IMR-90 (cell line): Measurements from ENCODE around the gene PILRA. TPM values are rescaled to one million over a fixed set of nuclear protein-coding genes. Genes with fewer than 3 reads are reported as not detected.

Experiments
- ATAC-seq: fragments of 200-7000 bp; cut with Tn5 transposase; 2 replicates; pipeline ENCODE4 v1.9.1; 2020; ENCODE audit warnings: low read depth, mild to moderate bottlenecking, moderate library complexity
- BruUV-seq: library from RNA; stranded (reverse); fragments of 400-500 nt; replicated peaks from 2 replicates; lab custom pipeline; 2021; lab: Mats Ljungman, UMichigan
- CTCF ChIA-PET: fragments of 300-600 bp; formaldehyde crosslinking; extraction: SDS; loops from one replicate; lab custom pipeline; 2021; ENCODE audit warnings: antibody characterized with exemption; lab: Yijun Ruan, JAX
- POLR2A ChIA-PET: fragments of 300-600 bp; sonication (Branson Sonifier 250); formaldehyde crosslinking; loops from one replicate; lab custom pipeline; 2022; ENCODE audit warnings: antibody characterized with exemption; ENCODE audit not compliant: unreplicated experiment; lab: Charles Lee
- DNase-seq: peaks from one replicate; pipeline ENCODE4 v3.0.0; 2013
- H2AFZ ChIP-seq: replicated peaks from 2 replicates; pipeline ENCODE3; 2013; ENCODE audit warnings: low read length, mild to moderate bottlenecking; ENCODE audit not compliant: poor library complexity
- H2AK5ac ChIP-seq: 2 replicates; pipeline ENCODE4 v1.6.1; 2013; ENCODE audit warnings: low read depth, low read length, inconsistent platforms
- H2AK9ac ChIP-seq: replicated peaks from 2 replicates; pipeline ENCODE3; 2013; ENCODE audit warnings: mild to moderate bottlenecking, low read depth, low read length, moderate library complexity; ENCODE audit not compliant: poor library complexity
- H2BK120ac ChIP-seq: 2 replicates; pipeline ENCODE4 v1.6.1; 2013; ENCODE audit warnings: low read depth, low read length, inconsistent platforms
- H2BK15ac ChIP-seq: 3 replicates; pipeline ENCODE4 v1.6.1; 2013; ENCODE audit warnings: low read depth, low read length, inconsistent platforms
- H2BK20ac ChIP-seq: 2 replicates; pipeline ENCODE4 v1.6.1; 2013; ENCODE audit warnings: low read depth, mild to moderate bottlenecking, inconsistent platforms, low read length, moderate library complexity
- H2BK5ac ChIP-seq: 2 replicates; pipeline ENCODE4 v1.6.1; 2013; ENCODE audit warnings: mild to moderate bottlenecking, low read depth, low read length, inconsistent platforms; ENCODE audit not compliant: poor library complexity, severe bottlenecking
- H3K14ac ChIP-seq: replicated peaks from 2 replicates; pipeline ENCODE4 v1.6.1; 2013; ENCODE audit warnings: low read depth, low read length, inconsistent platforms
- H3K18ac ChIP-seq: 2 replicates; pipeline ENCODE4 v1.6.1; 2013; ENCODE audit warnings: low read depth, low read length, control low read depth
- H3K23ac ChIP-seq: 2 replicates; pipeline ENCODE4 v1.6.1; 2013; ENCODE audit warnings: low read depth, low read length, inconsistent platforms
- H3K27ac ChIP-seq: 2 replicates; pipeline ENCODE4 v1.5.1; 2013; ENCODE audit warnings: mild to moderate bottlenecking, control low read depth, low read length; ENCODE audit not compliant: insufficient read depth
- H3K27me3 ChIP-seq: 2 replicates; pipeline ENCODE4 v1.6.1; 2013; ENCODE audit warnings: low read length; ENCODE audit not compliant: control insufficient read depth, insufficient read depth
- H3K36me3 ChIP-seq: 2 replicates; pipeline ENCODE4 v1.6.1; 2013; ENCODE audit warnings: low read length, mixed read lengths; ENCODE audit not compliant: control insufficient read depth, insufficient read depth
- H3K4ac ChIP-seq: 2 replicates; pipeline ENCODE4 v1.6.1; 2013; ENCODE audit warnings: low read depth, low read length, inconsistent platforms
- H3K4me1 ChIP-seq: 2 replicates; pipeline ENCODE4 v1.6.1; 2013; ENCODE audit warnings: low read length, mixed read lengths; ENCODE audit not compliant: control insufficient read depth, insufficient read depth
- H3K4me2 ChIP-seq: 2 replicates; pipeline ENCODE4 v1.6.1; 2013; ENCODE audit warnings: low read depth, mild to moderate bottlenecking, control low read depth, low read length, moderate library complexity
- H3K4me3 ChIP-seq: 2 replicates; pipeline ENCODE4 v1.5.1; 2013; ENCODE audit warnings: low read depth, mild to moderate bottlenecking, control low read depth, low read length, moderate library complexity; ENCODE audit not compliant: insufficient read depth
- H3K56ac ChIP-seq: 2 replicates; pipeline ENCODE4 v1.6.1; 2013; ENCODE audit warnings: low read length, inconsistent platforms; ENCODE audit not compliant: insufficient read depth; ENCODE audit errors: extremely low read depth
- H3K79me1 ChIP-seq, 2 experiments: 2 replicates each; pipeline ENCODE4 v1.6.1; 2013; ENCODE audit warnings: low read length in 2 of 2, inconsistent platforms in 1 of 2, low read depth in 1 of 2
- H3K9ac ChIP-seq: 2 replicates; pipeline ENCODE4 v1.6.1; 2013; ENCODE audit warnings: low read depth, low read length, control low read depth
- H3K9me1 ChIP-seq: 2 replicates; pipeline ENCODE4 v1.6.1; 2013; ENCODE audit warnings: low read length, inconsistent platforms; ENCODE audit not compliant: insufficient read depth
- H3K9me3 ChIP-seq: 2 replicates; pipeline ENCODE4 v1.6.1; 2013; ENCODE audit warnings: low read length; ENCODE audit not compliant: control insufficient read depth, insufficient read depth
- H4K20me1 ChIP-seq: 2 replicates; pipeline ENCODE4 v1.6.1; 2013; ENCODE audit warnings: low read length, inconsistent platforms; ENCODE audit not compliant: insufficient read depth
- H4K5ac ChIP-seq: 2 replicates; pipeline ENCODE4 v1.6.1; 2013; ENCODE audit warnings: mild to moderate bottlenecking, low read depth, low read length, control low read depth
- H4K8ac ChIP-seq, 2 experiments: 2 replicates each; pipeline ENCODE4 v1.6.1; 2013; ENCODE audit warnings: low read depth in 2 of 2, low read length in 2 of 2, control low read depth in 1 of 2, inconsistent platforms in 1 of 2
- H4K91ac ChIP-seq: 2 replicates; pipeline ENCODE4 v1.6.1; 2013; ENCODE audit warnings: low read depth, low read length, inconsistent platforms; ENCODE audit not compliant: insufficient read depth
- CEBPB ChIP-seq: IDR thresholded peaks from 2 replicates; pipeline ENCODE4 v1.6.1; 2012; ENCODE audit warnings: low read depth, low read length, improper control_type of control experiment
- CHD1 ChIP-seq: IDR thresholded peaks from 2 replicates; pipeline ENCODE4 v1.6.1; 2012; ENCODE audit warnings: low read depth, low read length, improper control_type of control experiment
- CTCF ChIP-seq: conservative IDR thresholded peaks from 2 replicates; pipeline ENCODE4 v1.5.1; 2012; ENCODE audit warnings: mild to moderate bottlenecking, low read depth, low read length, improper control_type of control experiment
- FOS ChIP-seq: fragments of 150-350 bp; IDR thresholded peaks from 2 replicates; pipeline ENCODE4 v1.6.1; 2016; ENCODE audit warnings: low read depth, low read length
- MAFK ChIP-seq: IDR thresholded peaks from 2 replicates; pipeline ENCODE4 v1.6.1; 2012; ENCODE audit warnings: low read depth, low read length, improper control_type of control experiment
- MAZ ChIP-seq: IDR thresholded peaks from 2 replicates; pipeline ENCODE4 v1.6.1; 2012; ENCODE audit warnings: low read depth, mild to moderate bottlenecking, low read length, improper control_type of control experiment, moderate library complexity, borderline replicate concordance
- MXI1 ChIP-seq: IDR thresholded peaks from 2 replicates; pipeline ENCODE4 v1.6.1; 2012; ENCODE audit warnings: low read depth, mild to moderate bottlenecking, low read length, moderate library complexity, borderline replicate concordance
- NFE2L2 ChIP-seq: fragments of 150-350 bp; IDR thresholded peaks from 2 replicates; pipeline ENCODE4 v1.6.1; 2016; ENCODE audit warnings: low read depth, mild to moderate bottlenecking, low read length
- POLR2A ChIP-seq: IDR thresholded peaks from 2 replicates; pipeline ENCODE4 v1.6.1; 2012; ENCODE audit warnings: mild to moderate bottlenecking, low read depth, low read length
- RAD21 ChIP-seq: IDR thresholded peaks from 2 replicates; pipeline ENCODE4 v1.6.1; 2012; ENCODE audit warnings: low read length, improper control_type of control experiment
- RCOR1 ChIP-seq: IDR thresholded peaks from 2 replicates; pipeline ENCODE4 v1.6.1; 2012; ENCODE audit warnings: mild to moderate bottlenecking, low read length, improper control_type of control experiment; ENCODE audit not compliant: insufficient replicate concordance
- RFX5 ChIP-seq: IDR thresholded peaks from 2 replicates; pipeline ENCODE4 v1.8.0; 2012; ENCODE audit warnings: low read depth, mild to moderate bottlenecking, low read length, moderate library complexity
- SMC3 ChIP-seq: fragments of 150-350 bp; IDR thresholded peaks from 2 replicates; pipeline ENCODE4 v1.6.1; 2016; ENCODE audit warnings: low read depth, mild to moderate bottlenecking, antibody characterized with exemption, low read length, moderate library complexity
- WGBS, 2 experiments: methylation state at CpG; one replicate each; pipeline versions ENCODE4 v1.1.5 to v1.1.7; 2013; ENCODE audit warnings: missing lambda C conversion rate in 2 of 2; ENCODE audit not compliant: insufficient read length in 1 of 2; ENCODE audit errors: extremely low coverage in 2 of 2; 5-methylcytosine and 5-hydroxymethylcytosine counted together
- dilution Hi-C: fragments of 300-500 bp; cut with HindIII; formaldehyde crosslinking; loops from one replicate; pipeline ENCODE4 v1.14.3; 2018; ENCODE audit warnings: low sequenced_read_pairs; ENCODE audit not compliant: unreplicated experiment
- in situ Hi-C: fragments of 300-500 bp; cut with MboI; formaldehyde crosslinking; loops from 3 replicates; pipeline ENCODE4 v1.14.3; 2019; ENCODE audit warnings: low sequenced_read_pairs, inconsistent platforms, mixed read lengths
- intact Hi-C: fragments of 100-400 bp; cut with micrococcal nuclease; formaldehyde crosslinking; loops from 2 replicates; pipeline ENCODE4 v1.10.0; 2022
- polyA plus RNA-seq, 3 experiments: library from polyadenylated mRNA; depleted of rRNA; stranded (reverse); fragments of >200 nt; gene quantifications; 2 replicates each; pipeline ENCODE4 v1.2.3, GENCODE V29; 2012; ENCODE audit warnings: low replicate concordance in 1 of 3
- total RNA-seq: library from RNA; depleted of rRNA; stranded (reverse); fragments of >200 nt; gene quantifications from 2 replicates; pipeline ENCODE4 v1.2.3, GENCODE V29; 2012
- TF ChIP-seq, protein P1 (sequence below): fragments of 150-350 bp; IDR thresholded peaks from 2 replicates; pipeline ENCODE4 v1.6.1; 2017; ENCODE audit warnings: mild to moderate bottlenecking, antibody characterized with exemption, low read length, low read depth

PILRA gene
- total and polyA plus RNA-seq, 2 of the 4 experiments (the other 2 are of a cell fraction), result 0.56 TPM; not detected in 1

DNA sequence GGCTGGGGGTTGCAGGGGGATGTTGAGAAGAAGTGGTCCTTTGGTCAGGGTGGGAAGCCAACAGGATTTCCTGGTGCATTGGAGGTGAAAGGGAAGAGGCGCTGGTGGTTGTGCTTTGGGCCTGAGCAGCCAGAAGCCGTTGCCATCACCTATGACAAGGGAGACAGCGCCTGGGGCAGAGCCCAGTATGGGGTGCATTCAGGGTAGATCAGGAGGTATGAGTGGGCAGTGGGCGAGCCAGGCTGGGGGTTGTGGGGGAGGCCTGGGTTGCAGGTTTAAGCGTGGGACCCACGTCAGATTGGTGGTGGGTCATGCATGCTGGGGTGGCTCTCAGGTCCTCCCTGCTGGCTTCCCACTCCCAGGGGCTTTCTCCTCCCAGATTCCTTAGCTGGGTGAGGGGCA is 21.6 kb upstream of the PILRA start:
- 100% methylated on average over 1 of the region's 6 CpGs; no CpG with 5 or more reads in 1 of the 2 experiments for WGBS, 2 experiments
- Histone ChIP-seq H3K23ac (no peak overlapping the region), H4K91ac (no peak overlapping the region), H4K8ac (no peak overlapping the region), H3K14ac (no peak overlapping the region), H3K9ac (no peak overlapping the region), H3K4me1 (no peaks in the 10 kb centered on the region), H3K18ac (no peak overlapping the region), H3K79me1 (peaks cover 12 to 23% of the 10 kb centered on the region in 2 experiments; a peak in 3 of 4 replicates), H3K27me3 (no peaks in the 10 kb centered on the region), H3K27ac (no peak overlapping the region), H3K9me3 (no peaks in the 10 kb centered on the region), H3K4ac (no peak overlapping the region), H2BK120ac (no peak overlapping the region), H3K4me2 (no peak overlapping the region), H2BK15ac (no peak overlapping the region), H4K5ac (no peak overlapping the region), H2AFZ (no peak overlapping the region), H3K36me3 (peaks cover 74% of the 10 kb centered on the region), H3K9me1 (no peaks in the 10 kb centered on the region), H2BK20ac (no peak overlapping the region), H3K56ac (no peak overlapping the region), H3K4me3 (no peak overlapping the region), H2AK9ac (no peak overlapping the region), H2BK5ac (no peak overlapping the region), H4K20me1 (no peaks in the 10 kb centered on the region; the same call in 1 of the 2 replicates), H2AK5ac (no peak overlapping the region)
- intact Hi-C loops, result no loop called here
- ATAC-seq (no peak), DNase-seq (no peak)
- in situ Hi-C loops, result no loop called here
- dilution Hi-C loops, result no loop called here
- CTCF ChIA-PET, result no interaction called here
- TF ChIP-seq RAD21 (no peak), NFE2L2 (no peak), MAZ (no peak), FOS (no peak), SMC3 (no peak), CTCF (no peak), POLR2A (no peak), MXI1 (no peak), RCOR1 (no peak), CEBPB (no peak), RFX5 (no peak), MAFK (no peak), CHD1 (no peak)
- TF ChIP-seq, protein P1, sequence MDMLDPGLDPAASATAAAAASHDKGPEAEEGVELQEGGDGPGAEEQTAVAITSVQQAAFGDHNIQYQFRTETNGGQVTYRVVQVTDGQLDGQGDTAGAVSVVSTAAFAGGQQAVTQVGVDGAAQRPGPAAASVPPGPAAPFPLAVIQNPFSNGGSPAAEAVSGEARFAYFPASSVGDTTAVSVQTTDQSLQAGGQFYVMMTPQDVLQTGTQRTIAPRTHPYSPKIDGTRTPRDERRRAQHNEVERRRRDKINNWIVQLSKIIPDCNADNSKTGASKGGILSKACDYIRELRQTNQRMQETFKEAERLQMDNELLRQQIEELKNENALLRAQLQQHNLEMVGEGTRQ, result no peak
- POLR2A ChIA-PET, result no interaction called here
- no TSS peak for BruUV-seq
